ENCODE data around the gene FILIP1. TPM values are rescaled to one million over a fixed set of nuclear protein-coding genes. Genes with fewer than 3 reads are reported as not detected.

Gene FILIP1, protein sequence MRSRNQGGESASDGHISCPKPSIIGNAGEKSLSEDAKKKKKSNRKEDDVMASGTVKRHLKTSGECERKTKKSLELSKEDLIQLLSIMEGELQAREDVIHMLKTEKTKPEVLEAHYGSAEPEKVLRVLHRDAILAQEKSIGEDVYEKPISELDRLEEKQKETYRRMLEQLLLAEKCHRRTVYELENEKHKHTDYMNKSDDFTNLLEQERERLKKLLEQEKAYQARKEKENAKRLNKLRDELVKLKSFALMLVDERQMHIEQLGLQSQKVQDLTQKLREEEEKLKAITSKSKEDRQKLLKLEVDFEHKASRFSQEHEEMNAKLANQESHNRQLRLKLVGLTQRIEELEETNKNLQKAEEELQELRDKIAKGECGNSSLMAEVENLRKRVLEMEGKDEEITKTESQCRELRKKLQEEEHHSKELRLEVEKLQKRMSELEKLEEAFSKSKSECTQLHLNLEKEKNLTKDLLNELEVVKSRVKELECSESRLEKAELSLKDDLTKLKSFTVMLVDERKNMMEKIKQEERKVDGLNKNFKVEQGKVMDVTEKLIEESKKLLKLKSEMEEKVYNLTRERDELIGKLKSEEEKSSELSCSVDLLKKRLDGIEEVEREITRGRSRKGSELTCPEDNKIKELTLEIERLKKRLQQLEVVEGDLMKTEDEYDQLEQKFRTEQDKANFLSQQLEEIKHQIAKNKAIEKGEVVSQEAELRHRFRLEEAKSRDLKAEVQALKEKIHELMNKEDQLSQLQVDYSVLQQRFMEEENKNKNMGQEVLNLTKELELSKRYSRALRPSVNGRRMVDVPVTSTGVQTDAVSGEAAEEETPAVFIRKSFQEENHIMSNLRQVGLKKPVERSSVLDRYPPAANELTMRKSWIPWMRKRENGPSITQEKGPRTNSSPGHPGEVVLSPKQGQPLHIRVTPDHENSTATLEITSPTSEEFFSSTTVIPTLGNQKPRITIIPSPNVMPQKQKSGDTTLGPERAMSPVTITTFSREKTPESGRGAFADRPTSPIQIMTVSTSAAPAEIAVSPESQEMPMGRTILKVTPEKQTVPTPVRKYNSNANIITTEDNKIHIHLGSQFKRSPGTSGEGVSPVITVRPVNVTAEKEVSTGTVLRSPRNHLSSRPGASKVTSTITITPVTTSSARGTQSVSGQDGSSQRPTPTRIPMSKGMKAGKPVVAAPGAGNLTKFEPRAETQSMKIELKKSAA (N-terminal part only)
- not detected in 2 replicates for total RNA-seq (2014; rRNA removed; shearing (Covaris generic))

DNA sequence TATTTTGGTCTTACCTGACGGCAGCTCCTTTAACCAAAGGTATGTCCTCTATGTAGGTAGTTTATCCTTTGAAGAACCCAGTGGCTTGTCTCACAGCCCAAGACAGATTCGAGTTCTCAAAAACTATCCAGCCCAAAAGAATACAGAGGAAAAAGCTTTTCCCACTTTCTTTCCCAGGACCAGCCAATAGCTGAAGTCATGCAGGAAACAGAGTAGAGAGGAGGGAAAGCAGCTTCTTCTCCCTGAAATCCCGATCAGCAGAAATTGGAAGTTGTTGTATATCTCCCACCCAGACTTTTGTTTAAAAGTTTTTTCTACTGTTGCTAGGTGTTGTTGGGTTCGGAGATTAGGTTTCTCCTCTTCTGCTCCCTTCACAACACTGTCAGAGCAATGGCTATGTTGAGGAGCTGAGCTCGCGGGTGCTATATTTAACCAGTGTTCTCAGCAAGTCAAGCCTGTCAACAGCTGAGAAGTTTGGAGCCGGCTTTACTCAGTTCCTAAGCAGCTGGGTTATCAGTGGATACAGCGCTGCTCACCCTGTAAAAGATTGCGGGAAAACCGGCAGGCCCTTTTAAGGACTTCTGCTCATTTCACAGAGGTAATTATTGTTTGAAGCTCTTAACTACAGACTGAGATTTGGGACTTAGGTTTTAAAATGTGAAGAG lies at the start of gene FILIP1:
FILIP1 (minus strand) TSS at position 401 of the 665 bp plus-strand sequence. CDS start 78,828 bp downstream, outside the sequence.
- DNase-seq (ENCODE audit: low read depth) = no peak

DNA sequence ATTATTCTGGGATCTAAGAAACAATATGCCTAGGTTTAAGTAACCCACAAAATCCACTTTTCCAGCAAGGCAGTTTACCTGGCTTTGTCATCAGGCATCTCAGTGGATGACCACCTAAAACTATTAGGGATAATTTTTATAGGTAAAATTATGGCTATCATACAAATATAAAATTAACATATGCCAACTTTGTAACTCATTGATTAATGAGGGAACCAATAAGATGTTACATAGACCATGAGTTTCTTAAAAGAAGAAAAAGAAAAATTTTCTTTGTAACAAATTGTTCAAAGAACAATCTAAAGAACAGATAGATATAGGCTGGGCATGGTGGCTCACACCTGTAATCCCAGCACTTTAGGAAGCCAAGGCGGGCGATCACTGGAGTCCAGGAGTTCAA lies 49.7 kb upstream of the FILIP1 start:
- no peak for DNase-seq (ENCODE audit: low read depth)

DNA sequence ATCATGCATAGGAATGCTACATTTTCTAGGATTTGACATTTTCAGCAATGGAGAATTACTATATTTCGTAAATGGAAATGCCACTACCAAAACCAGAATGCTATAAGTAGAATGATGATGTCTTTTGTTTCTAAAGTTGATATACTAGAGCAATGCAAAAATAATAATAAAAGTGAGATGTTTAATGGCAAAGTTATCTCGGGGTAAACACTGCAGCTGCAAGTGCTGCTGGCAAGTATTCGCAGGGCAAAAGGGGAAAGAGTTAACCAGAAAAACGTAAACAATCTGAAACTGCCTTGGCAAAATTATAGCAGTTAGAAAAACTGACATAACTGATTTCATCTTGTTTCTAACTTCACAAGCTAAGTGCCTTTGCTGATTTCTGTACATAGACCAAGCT lies 45.5 kb upstream of the FILIP1 start:
- DNase-seq (ENCODE audit: low read depth) = no peak

DNA sequence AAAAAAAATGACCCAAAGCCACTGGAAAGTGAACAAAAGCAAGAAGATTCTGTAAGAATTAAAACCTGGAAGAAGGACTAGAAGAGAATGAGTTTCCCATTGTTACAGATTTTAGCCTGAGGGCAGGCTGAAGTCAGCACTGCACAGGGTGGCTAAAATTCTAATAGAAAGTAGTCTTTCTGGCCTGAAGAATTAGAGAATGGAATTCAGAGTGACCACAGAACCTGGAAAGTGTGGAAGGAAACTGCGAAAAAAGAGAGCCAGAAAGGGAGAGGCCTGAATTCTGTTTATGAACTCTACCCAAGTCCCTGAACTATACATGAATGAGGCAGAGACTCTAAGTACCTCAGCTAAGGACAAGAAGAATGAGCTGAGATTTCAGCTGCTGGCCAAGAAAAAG lies 38.9 kb upstream of the FILIP1 start:
- DNase-seq (ENCODE audit: low read depth) = peak; percentile 54

GRCh38 chr6:75531174-75531573 lies 37.6 kb upstream of the FILIP1 start:
- DNase-seq (ENCODE audit: low read depth) = no peak

GRCh38 chr6:75530696-75531095 lies 37.1 kb upstream of the FILIP1 start:
- no peak for DNase-seq (ENCODE audit: low read depth)

- DNase-seq (ENCODE audit: low read depth) = no peak
Measured at GRCh38 chr6:75528423-75528822, 34.8 kb upstream of the FILIP1 start.

GRCh38 chr6:75526502-75527127 lies 33.0 kb upstream of the FILIP1 start:
- DNase-seq (ENCODE audit: low read depth) = peak; percentile 51

DNA sequence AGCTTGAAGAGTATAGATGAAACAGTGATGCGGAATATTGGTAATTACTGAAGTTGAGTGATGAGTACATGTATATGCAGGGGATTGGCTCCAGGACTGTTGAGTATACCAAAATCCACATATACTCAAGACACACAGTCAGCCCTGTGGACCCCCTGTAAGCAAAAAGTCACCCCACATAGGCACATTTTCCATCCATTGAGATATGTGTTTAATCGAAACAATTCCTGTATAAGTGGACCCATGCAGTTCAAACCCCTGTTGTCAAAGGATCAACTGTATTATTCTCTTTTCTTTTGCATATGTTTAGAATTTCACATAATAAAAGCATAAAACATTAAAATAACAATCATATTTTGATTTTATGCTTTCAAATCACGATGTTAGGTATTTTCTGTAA lies 32.1 kb upstream of the FILIP1 start:
- no peak for DNase-seq (ENCODE audit: low read depth)

- peak; percentile 63 for DNase-seq (ENCODE audit: low read depth)
Measured at GRCh38 chr6:75524322-75524972, 30.8 kb upstream of the FILIP1 start.

- DNase-seq (ENCODE audit: low read depth) = no peak
Measured at GRCh38 chr6:75516757-75517156, 23.2 kb upstream of the FILIP1 start.

DNA sequence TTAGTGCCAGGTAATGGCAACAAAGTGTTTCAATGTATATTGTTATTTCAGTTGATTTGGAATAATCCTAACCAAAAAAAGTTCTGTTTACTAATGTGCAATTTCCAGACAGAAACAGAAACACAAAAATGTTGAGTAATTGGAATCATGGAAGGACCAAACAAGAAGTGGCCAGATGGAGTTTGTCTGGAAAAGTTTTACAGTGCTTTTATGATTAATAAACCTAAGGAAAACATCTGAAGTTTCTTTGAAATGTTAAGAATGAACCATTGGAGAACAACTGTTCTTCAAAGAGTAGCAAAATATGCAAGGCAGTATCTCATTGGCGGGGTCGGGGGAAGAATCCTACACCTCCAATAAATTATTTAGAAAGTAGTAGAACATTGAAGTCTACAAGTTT lies 19.0 kb upstream of the FILIP1 start:
- DNase-seq (ENCODE audit: low read depth) = no peak

GRCh38 chr6:75505424-75505823 lies 11.8 kb upstream of the FILIP1 start:
- no peak for DNase-seq (ENCODE audit: low read depth)

DNA sequence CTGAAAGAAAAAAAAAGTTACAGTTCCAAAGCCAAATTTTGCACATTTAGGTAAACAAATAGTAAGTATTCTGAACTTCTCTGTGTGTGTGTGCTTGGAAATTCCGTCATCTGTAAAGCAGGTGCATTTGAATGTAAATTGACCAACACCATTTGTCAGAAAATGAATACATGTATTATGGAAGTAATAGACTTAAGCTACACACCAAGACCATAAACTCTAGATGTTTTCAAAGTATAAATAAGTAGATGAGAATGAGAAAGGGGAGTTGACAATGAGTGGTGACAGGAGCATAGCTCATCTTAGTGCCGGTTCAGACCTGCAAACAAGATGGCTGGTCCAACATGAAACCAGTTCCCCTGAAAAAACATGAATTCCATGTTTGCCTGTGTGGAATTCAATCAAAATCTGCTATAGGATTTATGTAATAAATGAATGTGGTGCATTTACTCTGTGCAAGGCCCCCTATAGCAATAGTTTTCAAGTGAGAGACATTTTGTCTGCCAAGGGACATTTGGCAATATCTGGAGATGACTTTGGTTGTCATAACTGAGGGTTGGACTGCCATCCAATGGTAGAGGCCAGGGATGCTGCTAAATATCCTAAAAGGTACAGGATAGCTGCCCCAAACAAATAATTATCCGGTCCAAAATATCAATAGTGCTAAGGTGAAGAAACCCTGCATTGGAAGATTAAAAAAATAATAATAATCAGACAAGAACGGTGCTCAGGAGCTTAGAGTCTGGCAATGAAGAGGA lies 11.0 kb upstream of the FILIP1 start:
- no peak for DNase-seq (ENCODE audit: low read depth)

DNA sequence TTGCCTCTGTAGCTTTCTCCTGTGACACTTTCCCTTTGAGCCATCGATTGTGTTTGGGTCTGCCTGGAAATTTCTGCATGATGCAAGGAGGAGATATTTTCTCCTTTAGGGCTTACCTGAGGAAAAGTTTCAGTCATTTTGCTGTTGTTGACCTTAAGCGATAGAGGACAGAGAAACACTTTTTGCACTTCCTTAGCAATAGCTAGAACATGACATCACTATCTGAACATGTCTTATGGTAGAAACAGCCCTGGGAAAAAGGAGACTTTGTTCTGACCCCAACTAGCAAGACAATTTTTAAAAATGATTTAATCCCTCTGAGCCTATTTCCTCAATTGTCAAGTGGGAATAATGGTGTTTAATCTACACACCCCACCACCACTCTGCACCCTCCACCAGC lies 9.7 kb upstream of the FILIP1 start:
- no peak for DNase-seq (ENCODE audit: low read depth)

GRCh38 chr6:75502884-75503283 lies 9.3 kb upstream of the FILIP1 start:
- no peak for DNase-seq (ENCODE audit: low read depth)

- no peak for DNase-seq (ENCODE audit: low read depth)
Measured at GRCh38 chr6:75501756-75502155, 8.2 kb upstream of the FILIP1 start.

DNA sequence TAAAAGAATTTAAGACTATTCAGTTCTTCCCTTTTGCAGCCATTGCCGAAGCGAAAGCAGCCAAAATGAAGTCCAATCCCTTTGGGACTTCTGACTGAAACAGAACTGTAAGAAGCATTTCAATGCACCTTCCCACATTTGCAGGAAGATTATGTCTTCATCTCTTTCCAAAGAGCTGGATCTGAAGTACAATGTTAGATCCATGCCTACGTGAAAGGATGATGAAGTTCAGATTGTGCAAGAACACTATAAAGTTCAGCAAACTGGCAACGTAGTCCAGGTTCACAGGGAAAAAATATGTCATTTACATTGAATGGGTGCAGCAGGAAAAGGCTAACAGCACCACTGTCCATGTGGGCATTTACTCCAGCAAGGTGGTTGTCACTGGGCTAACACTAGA lies 6.0 kb upstream of the FILIP1 start:
- DNase-seq (ENCODE audit: low read depth) = no peak

- no peak for DNase-seq (ENCODE audit: low read depth)
Measured at GRCh38 chr6:75498862-75499261, 5.3 kb upstream of the FILIP1 start.

DNA sequence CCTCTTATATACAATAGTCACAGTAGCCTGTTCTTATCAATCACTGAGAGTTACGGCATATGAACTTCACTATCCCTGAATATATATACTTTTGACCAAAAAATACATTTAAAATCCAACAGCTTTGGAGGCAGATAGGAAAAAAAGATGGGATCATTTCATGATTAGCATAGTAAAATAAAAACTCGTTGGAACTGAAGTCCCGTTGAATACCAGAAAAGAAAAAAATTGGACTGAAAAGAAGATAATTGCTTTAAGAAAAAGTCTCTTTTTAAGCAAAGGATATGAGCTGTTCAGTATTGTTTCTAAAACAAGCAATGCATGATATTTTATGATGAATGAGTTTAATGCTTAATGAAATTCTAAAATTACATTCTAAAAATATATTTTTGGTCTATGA lies 4.4 kb upstream of the FILIP1 start:
- no peak for DNase-seq (ENCODE audit: low read depth)

All from RPMI7951 (cell line).